ENCODE results near the gene KCND1.

DNA sequence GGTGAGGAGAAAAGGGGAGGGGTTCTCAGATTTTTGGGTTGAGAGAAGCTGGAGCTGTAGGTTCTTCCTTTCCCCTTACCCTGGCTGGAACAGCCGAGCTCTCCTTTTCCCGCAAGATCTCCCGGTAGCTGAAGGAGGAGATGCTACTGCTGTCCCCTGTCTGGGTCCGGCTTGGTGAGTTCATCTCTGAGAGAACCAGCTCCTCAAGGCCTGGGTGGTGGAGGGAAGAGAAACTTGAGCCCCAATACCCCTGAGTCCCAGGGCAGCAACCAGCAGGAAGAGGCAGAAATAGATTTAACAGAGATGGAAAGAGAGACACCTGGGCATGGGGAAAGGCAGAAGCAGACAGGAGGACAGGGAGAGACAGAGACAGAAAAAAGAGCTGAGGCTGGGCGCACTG lies 6.6 kb upstream of the KCND1 start:
- TF ChIP-seq, protein P1, sequence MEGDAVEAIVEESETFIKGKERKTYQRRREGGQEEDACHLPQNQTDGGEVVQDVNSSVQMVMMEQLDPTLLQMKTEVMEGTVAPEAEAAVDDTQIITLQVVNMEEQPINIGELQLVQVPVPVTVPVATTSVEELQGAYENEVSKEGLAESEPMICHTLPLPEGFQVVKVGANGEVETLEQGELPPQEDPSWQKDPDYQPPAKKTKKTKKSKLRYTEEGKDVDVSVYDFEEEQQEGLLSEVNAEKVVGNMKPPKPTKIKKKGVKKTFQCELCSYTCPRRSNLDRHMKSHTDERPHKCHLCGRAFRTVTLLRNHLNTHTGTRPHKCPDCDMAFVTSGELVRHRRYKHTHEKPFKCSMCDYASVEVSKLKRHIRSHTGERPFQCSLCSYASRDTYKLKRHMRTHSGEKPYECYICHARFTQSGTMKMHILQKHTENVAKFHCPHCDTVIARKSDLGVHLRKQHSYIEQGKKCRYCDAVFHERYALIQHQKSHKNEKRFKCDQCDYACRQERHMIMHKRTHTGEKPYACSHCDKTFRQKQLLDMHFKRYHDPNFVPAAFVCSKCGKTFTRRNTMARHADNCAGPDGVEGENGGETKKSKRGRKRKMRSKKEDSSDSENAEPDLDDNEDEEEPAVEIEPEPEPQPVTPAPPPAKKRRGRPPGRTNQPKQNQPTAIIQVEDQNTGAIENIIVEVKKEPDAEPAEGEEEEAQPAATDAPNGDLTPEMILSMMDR (IDR thresholded peaks at IDR 0.05): no peak
- TF ChIP-seq ZFX (IDR thresholded peaks at IDR 0.05; ENCODE audit: borderline replicate concordance): no peak

Data from 22Rv1 (cell line).